ENCODE measurements around the gene LTF.

- TF ChIP-seq CTCF (IDR thresholded peaks at IDR 0.05; ENCODE audit: low read length) = no peak
- no peak for TF ChIP-seq EZH2 (optimal IDR thresholded peaks at IDR 0.05; ENCODE audit: low read depth, low read length)
Observed at GRCh38 chr3:46462511-46462910, 2.2 kb downstream of the LTF start.
